ENCODE measurements around the gene NCOA5.

The NCOA5 gene

DNA sequence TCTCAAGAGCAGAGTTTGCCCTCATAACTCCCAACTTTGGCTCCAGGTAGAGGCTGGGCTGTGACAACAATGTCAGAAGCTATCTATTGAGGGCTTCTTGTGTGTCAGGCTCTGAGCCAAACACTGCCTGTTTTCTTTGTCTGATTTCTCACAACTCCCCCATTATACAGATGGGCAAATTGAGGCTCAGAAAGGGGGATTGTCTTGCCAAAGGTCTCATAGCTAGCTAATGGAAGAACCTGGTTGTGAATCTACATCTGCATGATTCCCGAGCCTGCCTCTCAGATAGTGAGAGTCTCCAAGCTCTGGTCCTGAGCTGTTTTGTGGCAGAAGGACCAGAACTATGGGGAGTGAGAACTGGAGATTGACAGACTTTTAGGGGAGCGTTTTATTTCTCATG is 29.8 kb upstream of the NCOA5 start:
- peak overlapping the region; percentile 58 for H3K4me3 ChIP-seq (ENCODE audit: low read depth, low read length)
- TF ChIP-seq, protein P1, sequence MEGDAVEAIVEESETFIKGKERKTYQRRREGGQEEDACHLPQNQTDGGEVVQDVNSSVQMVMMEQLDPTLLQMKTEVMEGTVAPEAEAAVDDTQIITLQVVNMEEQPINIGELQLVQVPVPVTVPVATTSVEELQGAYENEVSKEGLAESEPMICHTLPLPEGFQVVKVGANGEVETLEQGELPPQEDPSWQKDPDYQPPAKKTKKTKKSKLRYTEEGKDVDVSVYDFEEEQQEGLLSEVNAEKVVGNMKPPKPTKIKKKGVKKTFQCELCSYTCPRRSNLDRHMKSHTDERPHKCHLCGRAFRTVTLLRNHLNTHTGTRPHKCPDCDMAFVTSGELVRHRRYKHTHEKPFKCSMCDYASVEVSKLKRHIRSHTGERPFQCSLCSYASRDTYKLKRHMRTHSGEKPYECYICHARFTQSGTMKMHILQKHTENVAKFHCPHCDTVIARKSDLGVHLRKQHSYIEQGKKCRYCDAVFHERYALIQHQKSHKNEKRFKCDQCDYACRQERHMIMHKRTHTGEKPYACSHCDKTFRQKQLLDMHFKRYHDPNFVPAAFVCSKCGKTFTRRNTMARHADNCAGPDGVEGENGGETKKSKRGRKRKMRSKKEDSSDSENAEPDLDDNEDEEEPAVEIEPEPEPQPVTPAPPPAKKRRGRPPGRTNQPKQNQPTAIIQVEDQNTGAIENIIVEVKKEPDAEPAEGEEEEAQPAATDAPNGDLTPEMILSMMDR (IDR thresholded peaks at IDR 0.05; ENCODE audit: borderline replicate concordance, insufficient read depth, low read depth, low read length), result no peak

DNA sequence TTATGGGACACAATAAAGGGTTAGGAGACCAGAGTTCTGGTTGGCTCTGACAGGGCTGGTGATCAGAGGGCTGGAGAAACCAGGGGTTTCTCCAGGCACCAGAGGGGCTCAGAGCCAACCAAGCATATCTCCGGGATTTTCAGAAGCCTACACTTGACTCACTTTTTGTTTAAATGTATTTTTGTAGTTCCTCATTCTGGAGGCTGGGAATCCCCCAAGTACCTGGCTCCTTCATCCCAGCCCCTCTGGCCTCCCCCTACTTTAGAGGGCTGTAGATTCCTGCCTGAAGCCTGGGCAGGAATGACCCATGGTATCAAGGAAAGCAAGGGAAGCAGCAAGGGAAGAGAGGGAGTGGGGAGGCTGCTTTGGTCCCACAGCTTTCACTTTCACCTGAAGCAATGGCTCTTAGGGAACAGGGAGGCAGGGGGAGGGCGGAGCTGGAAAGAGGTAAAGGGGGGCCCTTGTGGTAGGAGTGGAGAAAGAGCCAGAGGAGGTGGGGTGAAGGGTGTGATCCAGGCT is 29.3 kb upstream of the NCOA5 start:
- peak overlapping the region; percentile 58 for H3K4me3 ChIP-seq (ENCODE audit: low read depth, low read length)
- TF ChIP-seq, protein P1 (IDR thresholded peaks at IDR 0.05; ENCODE audit: borderline replicate concordance, insufficient read depth, low read depth, low read length), result no peak

DNA sequence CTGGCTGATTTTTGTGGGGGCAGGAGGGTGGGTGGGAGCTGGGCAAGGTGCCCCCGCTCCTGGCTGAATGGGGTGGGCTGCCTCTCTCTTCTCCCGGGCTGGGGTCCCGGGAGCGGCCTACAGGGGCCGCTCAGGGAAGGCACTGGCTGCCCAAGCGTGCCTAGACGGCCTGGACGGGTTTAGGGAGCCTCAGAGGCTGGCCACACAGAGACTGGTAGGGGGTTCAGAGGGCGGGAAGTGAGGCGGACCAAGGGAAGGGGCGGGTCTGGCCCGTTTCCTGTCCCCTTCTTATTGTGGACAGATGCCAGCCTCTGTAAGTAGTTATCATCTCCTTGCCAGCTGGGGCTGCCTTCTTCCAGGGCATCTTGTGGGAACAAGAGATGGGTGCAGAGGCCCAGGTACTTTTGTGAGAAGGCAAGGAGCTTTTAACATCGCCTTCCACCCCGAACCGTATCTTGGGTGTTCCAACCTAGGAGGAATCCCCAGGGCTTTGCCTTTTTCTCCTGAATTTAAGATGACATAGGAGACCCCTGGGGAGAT is 28.8 kb upstream of the NCOA5 start:
- H3K4me3 ChIP-seq (ENCODE audit: low read depth, low read length), result peak overlapping the region; percentile 58
- TF ChIP-seq, protein P1 (IDR thresholded peaks at IDR 0.05; ENCODE audit: borderline replicate concordance, insufficient read depth, low read depth, low read length), result no peak

DNA sequence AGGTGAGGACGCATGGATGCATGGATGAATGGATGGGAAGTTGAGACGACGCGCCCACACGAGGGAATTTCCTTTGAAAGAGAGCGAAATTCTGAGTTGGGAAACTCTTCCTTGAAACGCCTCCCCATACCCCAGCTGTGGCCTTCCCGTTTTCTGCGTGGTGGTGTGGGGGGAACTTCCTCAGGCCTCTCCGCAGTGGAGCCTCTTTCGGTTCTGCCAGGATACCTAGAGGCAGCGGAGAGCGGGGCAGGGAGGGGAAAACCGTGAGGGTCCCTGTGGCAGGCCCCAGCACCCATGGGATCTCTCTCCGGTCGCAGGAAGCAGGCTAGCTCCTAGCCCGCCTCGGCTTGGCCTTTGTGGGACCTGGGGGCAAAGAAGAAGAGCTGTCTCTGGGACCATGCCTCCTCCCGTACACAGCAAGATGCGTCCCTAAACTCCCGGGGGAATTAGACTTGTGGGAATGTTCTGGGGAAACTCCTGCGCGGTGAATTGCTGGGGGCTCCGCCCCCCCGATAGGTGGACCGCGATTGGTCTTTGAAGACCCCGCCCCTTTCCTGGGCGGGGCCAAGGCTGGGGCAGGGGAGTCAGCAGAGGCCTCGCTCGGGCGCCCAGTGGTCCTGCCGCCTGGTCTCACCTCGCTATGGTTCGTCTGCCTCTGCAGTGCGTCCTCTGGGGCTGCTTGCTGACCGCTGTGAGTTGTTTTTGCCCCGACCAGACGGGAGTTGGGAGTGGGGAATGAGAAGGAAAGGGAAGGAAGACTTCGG is 28.1 kb upstream of the NCOA5 start, which contains the start of gene CD40:
Gene CD40, plus strand, starts transcription at position 611 of the 764 bp plus-strand sequence. Its CDS starts 30 bp downstream, at position 641.
- H3K4me3 ChIP-seq (ENCODE audit: low read depth, low read length), result peak within 1 kb of the TSS; percentile 58
- TF ChIP-seq, protein P1 (IDR thresholded peaks at IDR 0.05; ENCODE audit: borderline replicate concordance, insufficient read depth, low read depth, low read length), result no peak

DNA sequence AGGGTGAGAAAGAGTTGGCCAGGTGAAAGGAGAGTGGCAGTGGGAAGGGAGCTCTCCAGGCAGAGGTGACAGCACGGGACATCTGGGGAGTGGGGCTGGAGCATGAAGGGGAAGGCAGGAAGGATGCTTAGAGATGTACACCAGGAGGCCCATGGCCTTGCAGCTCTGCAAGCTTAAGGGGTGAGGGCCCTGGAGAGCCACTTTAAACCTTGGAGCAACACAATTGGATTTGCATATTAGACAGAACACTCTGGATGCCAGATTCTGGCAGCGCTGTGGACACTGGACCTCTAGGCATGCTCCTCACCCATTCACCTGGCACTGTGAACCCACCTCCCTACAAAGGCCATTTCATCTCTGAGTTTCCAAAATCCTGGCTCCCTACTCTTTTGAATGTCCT is 24.7 kb upstream of the NCOA5 start:
- TF ChIP-seq, protein P1 (IDR thresholded peaks at IDR 0.05; ENCODE audit: borderline replicate concordance, insufficient read depth, low read depth, low read length), result no peak
- H3K4me3 ChIP-seq (ENCODE audit: low read depth, low read length), result no peak overlapping the region

DNA sequence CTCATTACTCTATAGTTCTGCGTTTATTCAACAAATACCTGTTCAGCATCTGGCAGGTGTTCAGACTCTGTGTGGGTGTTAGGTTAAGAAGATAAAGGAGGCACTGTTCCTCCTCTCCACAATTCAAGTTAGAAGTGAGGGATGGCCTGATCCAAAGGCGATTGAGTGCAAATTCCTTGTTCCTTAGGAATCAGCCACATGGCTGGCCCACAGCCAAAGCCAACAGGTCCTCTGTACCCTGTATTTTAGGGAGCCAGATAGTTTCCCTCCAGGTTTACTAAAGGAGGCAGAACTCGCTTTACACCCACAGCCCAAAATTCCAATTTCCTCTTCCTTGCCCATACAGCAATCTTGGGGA is 23.3 kb upstream of the NCOA5 start:
- H3K4me3 ChIP-seq (ENCODE audit: low read depth, low read length), result no peak overlapping the region
- TF ChIP-seq, protein P1 (IDR thresholded peaks at IDR 0.05; ENCODE audit: borderline replicate concordance, insufficient read depth, low read depth, low read length), result no peak
